Measurements from ENCODE around the gene R3HDM1. TPM values are rescaled to one million over a fixed set of nuclear protein-coding genes. Genes with fewer than 3 reads are reported as not detected.
"Not testable (repeated sequence)": the region's sequence is repeated elsewhere in the genome, so short reads cannot be mapped to it uniquely, and the experiment has no call there.

R3HDM1 gene
- total and polyA plus RNA-seq, 2 of the 4 experiments (the other 2 are of a cell fraction): 5.9 to 38.1 TPM

DNA sequence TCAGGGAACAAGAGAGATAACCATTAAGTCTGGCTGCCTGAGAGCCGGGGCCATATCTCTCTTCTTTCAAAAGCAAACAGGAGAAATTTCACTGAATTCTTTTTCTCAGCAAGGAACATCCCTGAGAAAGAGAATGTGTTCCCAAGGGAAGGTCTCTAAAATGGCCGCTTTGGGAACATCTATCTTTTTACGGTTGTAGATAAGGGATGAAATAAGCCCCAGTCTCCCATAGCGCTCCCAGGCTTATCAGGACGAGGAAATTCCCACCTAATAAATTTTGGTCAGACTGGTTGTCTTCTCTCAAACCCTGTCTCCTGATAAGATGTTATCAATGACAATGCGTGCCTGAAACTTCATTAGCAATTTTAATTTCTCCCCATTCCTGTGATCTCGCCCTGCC, 32.7 kb upstream of the R3HDM1 start:
- H4K5ac ChIP-seq (ENCODE audit: low read depth, low read length); H2AK5ac ChIP-seq (ENCODE audit: low read depth, low read length); BruUV-seq (replicated peaks); intact Hi-C loops (cut with micrococcal nuclease); H3K23ac ChIP-seq (ENCODE audit: low read depth, low read length); H2AFZ ChIP-seq (replicated peaks; ENCODE audit: low read length, poor library complexity); H2BK120ac ChIP-seq (ENCODE audit: low read depth, low read length); H3K4ac ChIP-seq (ENCODE audit: low read depth, low read length); ATAC-seq (ENCODE audit: low read depth); DNase-seq; H3K9me1 ChIP-seq (ENCODE audit: insufficient read depth, low read length); H3K14ac ChIP-seq (replicated peaks; ENCODE audit: low read depth, low read length); H3K56ac ChIP-seq (ENCODE audit: extremely low read depth, insufficient read depth, low read length); H3K79me1 ChIP-seq (ENCODE audit: low read depth in 1 of 2, low read length in 2 of 2); H3K4me2 ChIP-seq (ENCODE audit: low read depth, low read length); H4K8ac ChIP-seq (ENCODE audit: low read depth in 2 of 2, low read length in 2 of 2); H2BK20ac ChIP-seq (ENCODE audit: low read depth, low read length); H3K27me3 ChIP-seq (ENCODE audit: control insufficient read depth, insufficient read depth, low read length); H3K4me1 ChIP-seq (ENCODE audit: control insufficient read depth, insufficient read depth, low read length); H3K36me3 ChIP-seq (ENCODE audit: control insufficient read depth, insufficient read depth, low read length); H3K27ac ChIP-seq (ENCODE audit: insufficient read depth, low read length); POLR2A ChIA-PET (ENCODE audit: unreplicated experiment); dilution Hi-C loops (cut with HindIII; ENCODE audit: low sequenced_read_pairs, unreplicated experiment); H3K18ac ChIP-seq (ENCODE audit: low read depth, low read length); H3K4me3 ChIP-seq (ENCODE audit: insufficient read depth, low read depth, low read length); H4K91ac ChIP-seq (ENCODE audit: insufficient read depth, low read depth, low read length); H2AK9ac ChIP-seq (replicated peaks; ENCODE audit: low read depth, low read length, poor library complexity); H3K9ac ChIP-seq (ENCODE audit: low read depth, low read length); in situ Hi-C loops (cut with MboI; ENCODE audit: low sequenced_read_pairs); H2BK15ac ChIP-seq (ENCODE audit: low read depth, low read length); H2BK5ac ChIP-seq (ENCODE audit: low read depth, low read length, poor library complexity, severe bottlenecking); H3K9me3 ChIP-seq (ENCODE audit: control insufficient read depth, insufficient read depth, low read length); H4K20me1 ChIP-seq (ENCODE audit: insufficient read depth, low read length): not testable (repeated sequence)
- WGBS, 2 experiments (ENCODE audit: extremely low coverage in 2 of 2, insufficient read length in 1 of 2): no CpG with 5 or more reads among the region's 7 CpGs
- CTCF ChIA-PET: interaction anchor here (0.6 kb wide), 1 partner anchor 29 kb away, joined by 3 read pairs; no protein-coding TSS in a partner anchor
